Immature natural killer cell (primary cell): Measurements from ENCODE around the gene KRT81. TPM values are rescaled to one million over a fixed set of nuclear protein-coding genes. Genes with fewer than 3 reads are reported as not detected.
"Not testable (repeated sequence)": the region's sequence is repeated elsewhere in the genome, so short reads cannot be mapped to it uniquely, and the experiment has no call there.

ENCODE experiments used
- DNase-seq, 3 donors: peaks; one replicate each; pipeline ENCODE4 v3.0.0; 2022; ENCODE audit warnings: mixed read lengths in 1 of 3
- H3K27ac Mint-ChIP-seq, 6 donors: one replicate each; pipeline ENCODE4 v1.8.0; 2020; ENCODE audit warnings: mixed read lengths in 6 of 6, mild to moderate bottlenecking in 5 of 6, inconsistent platforms in 4 of 6, moderate library complexity in 3 of 6
- H3K27me3 Mint-ChIP-seq, 3 donors: one replicate each; pipeline ENCODE4 v1.8.0; 2020 to 2021; ENCODE audit warnings: low read depth in 3 of 3, mild to moderate bottlenecking in 3 of 3, mixed read lengths in 3 of 3, moderate library complexity in 3 of 3, inconsistent platforms in 1 of 3
- H3K36me3 Mint-ChIP-seq, 3 donors: one replicate each; pipeline ENCODE4 v1.8.0; 2020; ENCODE audit warnings: mixed read lengths in 3 of 3, inconsistent platforms in 2 of 3, mild to moderate bottlenecking in 2 of 3
- H3K4me1 Mint-ChIP-seq, 2 donors: one replicate each; pipeline ENCODE4 v1.8.0; 2020; ENCODE audit warnings: inconsistent platforms in 2 of 2, mild to moderate bottlenecking in 2 of 2, mixed read lengths in 2 of 2, moderate library complexity in 1 of 2
- H3K4me3 Mint-ChIP-seq, 5 donors: one replicate each; pipeline ENCODE4 v1.8.0; 2020; ENCODE audit warnings: mild to moderate bottlenecking in 5 of 5, mixed read lengths in 5 of 5, inconsistent platforms in 3 of 5, moderate library complexity in 3 of 5
- H3K9me3 Mint-ChIP-seq, 6 donors: one replicate each; pipeline ENCODE4 v1.8.0; 2020; ENCODE audit warnings: mild to moderate bottlenecking in 6 of 6, mixed read lengths in 6 of 6, inconsistent platforms in 4 of 6, moderate library complexity in 3 of 6
- polyA plus RNA-seq, 3 donors: library from polyadenylated mRNA; unstranded; fragments of 300-500 nt; fragmentation: Illumina TruSeq; gene quantifications; one replicate each; pipeline ENCODE4 v1.2.3, GENCODE V29; 2021

Gene KRT81
- polyA plus RNA-seq, 3 donors from 2014 or later, result 2.2 to 3.7 (median 3.6) TPM

- Mint-ChIP-seq H3K27me3 (peaks cover 5 to 12% (median 7%) of the 10 kb centered on the region in 3 donors), H3K4me3 (no peak overlapping the region), H3K9me3 (no peaks in the 10 kb centered on the region), H3K4me1 (peaks cover 23 to 26% of the 10 kb centered on the region in 2 donors), H3K36me3 (peaks cover 0 to 2% (median under 1%) of the 10 kb centered on the region in 3 donors), H3K27ac (peak overlapping the region in 2 of 6 donors; percentile 4 to 10)
- no peak for DNase-seq
Measured at GRCh38 chr12:52300796-52301691, 9.7 kb upstream of the KRT81 start.

GRCh38 chr12:52298677-52299190 is 7.4 kb upstream of the KRT81 start:
- Mint-ChIP-seq H3K4me1 (peaks cover 26% of the 10 kb centered on the region in 2 donors), H3K27ac (no peak overlapping the region), H3K36me3 (peaks cover 0 to 5% (median 2%) of the 10 kb centered on the region in 3 donors), H3K4me3 (no peak overlapping the region), H3K27me3 (peaks cover 0 to 6% (median 0%) of the 10 kb centered on the region in 3 donors), H3K9me3 (no peaks in the 10 kb centered on the region)
- DNase-seq, result no peak

DNA sequence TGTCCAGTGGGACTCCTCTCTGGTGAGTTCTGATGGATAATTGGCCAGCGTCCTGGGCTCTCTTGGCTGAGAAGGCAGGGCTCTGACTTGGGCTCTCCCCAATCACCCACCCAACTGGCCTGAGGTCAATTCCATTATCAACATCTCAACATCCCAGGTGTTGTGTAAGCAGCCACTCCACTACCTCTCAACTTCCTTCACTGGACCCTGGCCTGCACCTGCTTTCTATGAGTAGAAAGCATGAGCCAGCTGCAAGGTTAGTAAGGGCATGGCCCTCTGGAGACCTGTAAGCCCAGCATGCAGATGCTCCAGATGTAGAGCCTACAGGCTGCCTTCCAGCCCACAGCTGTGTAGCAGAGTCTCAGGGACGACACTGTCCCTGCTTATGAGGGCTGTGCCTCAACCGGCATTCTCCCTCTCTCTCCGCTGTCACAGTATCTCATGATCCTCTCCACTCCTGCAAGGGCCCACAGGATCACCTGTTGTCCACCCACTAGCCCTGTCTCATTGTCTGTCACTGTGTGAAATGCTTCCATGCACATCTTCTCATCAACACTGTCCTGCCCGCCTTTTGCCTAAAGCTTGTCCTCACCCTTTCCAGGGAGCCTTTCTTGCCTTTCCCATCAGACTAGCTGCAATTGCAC is 5.4 kb upstream of the KRT81 start:
- Mint-ChIP-seq H3K27me3 (peaks cover 0 to 6% (median 2%) of the 10 kb centered on the region in 3 donors), H3K27ac (peak overlapping the region in 2 of 6 donors; percentile 12 to 62), H3K4me1 (peaks cover 27 to 34% of the 10 kb centered on the region in 2 donors), H3K9me3 (no peaks in the 10 kb centered on the region), H3K4me3 (peak overlapping the region in 1 of 5 donors; percentile 48), H3K36me3 (peaks cover 0 to 5% (median 2%) of the 10 kb centered on the region in 3 donors)
- DNase-seq, result no peak

- peak overlapping the region in 3 of 5 donors; percentile 12 to 46 (median 23) for H3K4me3 Mint-ChIP-seq
- H3K36me3 Mint-ChIP-seq, result peaks cover 0 to 5% (median 2%) of the 10 kb centered on the region in 3 donors
- no peaks in the 10 kb centered on the region for H3K9me3 Mint-ChIP-seq
- H3K4me1 Mint-ChIP-seq, result peaks cover 24 to 34% of the 10 kb centered on the region in 2 donors
- DNase-seq, result no peak
- peaks cover 0 to 4% (median 2%) of the 10 kb centered on the region in 3 donors for H3K27me3 Mint-ChIP-seq
- H3K27ac Mint-ChIP-seq, result peak overlapping the region in 1 of 6 donors; percentile 26
Measured at GRCh38 chr12:52295663-52296062, 4.3 kb upstream of the KRT81 start.

- Mint-ChIP-seq H3K4me1 (peaks cover 24 to 34% of the 10 kb centered on the region in 2 donors), H3K27me3 (peaks cover 0 to 2% (median 0%) of the 10 kb centered on the region in 3 donors), H3K9me3 (no peaks in the 10 kb centered on the region), H3K27ac (peak overlapping the region in 1 of 6 donors; percentile 31), H3K4me3 (peak overlapping the region in 1 of 5 donors; percentile 12), H3K36me3 (peaks cover 0 to 5% (median 2%) of the 10 kb centered on the region in 3 donors)
- DNase-seq, result no peak
Measured at GRCh38 chr12:52294803-52295202, 3.5 kb upstream of the KRT81 start.

DNA sequence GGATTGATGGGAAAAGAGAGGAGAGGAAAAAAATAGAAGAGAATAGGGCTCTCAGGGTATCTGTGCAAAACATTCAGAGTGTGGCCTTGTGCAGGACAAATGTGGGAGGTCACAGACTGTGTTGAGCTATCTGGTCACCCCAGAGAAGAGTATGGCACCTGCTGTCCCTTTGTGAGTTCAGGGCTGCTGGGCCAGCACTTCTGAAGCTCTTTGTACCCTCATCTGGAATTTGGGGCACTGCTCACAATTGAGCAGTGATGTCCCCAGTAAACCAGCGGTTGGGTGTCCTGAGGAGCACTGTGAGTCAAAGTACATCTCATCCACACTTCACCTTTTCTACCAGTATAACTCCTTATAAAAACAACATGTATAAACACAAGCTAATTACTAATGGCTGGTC is 2.6 kb upstream of the KRT81 start:
- Mint-ChIP-seq H3K4me3 (no peak overlapping the region), H3K4me1 (peaks cover 24 to 34% of the 10 kb centered on the region in 2 donors), H3K9me3 (no peaks in the 10 kb centered on the region), H3K36me3 (peaks cover 0 to 5% (median 2%) of the 10 kb centered on the region in 3 donors), H3K27ac (no peak overlapping the region), H3K27me3 (peaks cover 0 to 2% (median 0%) of the 10 kb centered on the region in 3 donors)
- DNase-seq, result no peak

DNA sequence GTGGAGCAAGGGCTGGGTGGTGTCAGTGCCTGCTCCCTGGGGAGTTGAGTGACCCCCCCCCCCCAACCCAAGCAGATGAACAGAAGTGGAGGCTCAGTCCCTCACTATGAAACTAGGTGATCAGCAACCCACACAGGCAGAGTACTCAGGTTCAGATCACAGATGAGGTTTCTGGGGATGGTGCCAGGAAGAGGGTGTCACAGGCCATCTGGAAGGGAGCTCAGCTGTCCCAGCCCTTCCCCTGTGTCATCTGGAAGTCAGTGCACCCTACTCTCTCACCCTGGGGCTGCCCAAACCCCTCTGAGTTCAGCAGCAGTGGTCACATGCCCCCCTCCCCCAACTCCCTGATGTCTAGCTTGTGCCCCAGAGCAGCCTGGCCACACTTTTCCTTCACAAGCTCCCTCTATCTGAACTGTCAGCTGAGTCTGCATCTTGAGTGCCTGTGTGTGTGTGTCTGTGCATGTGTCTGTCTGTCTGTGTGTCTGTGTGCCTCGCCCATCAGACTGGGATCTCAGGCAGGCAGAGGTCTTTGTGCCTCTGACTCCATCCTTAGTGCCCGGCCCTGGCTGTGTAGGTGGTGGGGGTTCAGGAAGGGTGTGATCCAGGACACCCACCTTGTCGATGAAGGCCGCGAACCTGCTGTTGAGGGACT is 725 bp downstream of the KRT81 start:
- not testable (repeated sequence) for H3K9me3 Mint-ChIP-seq, DNase-seq, H3K27me3 Mint-ChIP-seq, H3K27ac Mint-ChIP-seq, H3K4me3 Mint-ChIP-seq, H3K36me3 Mint-ChIP-seq
- H3K4me1 Mint-ChIP-seq, result peaks cover 41 to 52% of the 10 kb centered on the region in 2 donors

DNA sequence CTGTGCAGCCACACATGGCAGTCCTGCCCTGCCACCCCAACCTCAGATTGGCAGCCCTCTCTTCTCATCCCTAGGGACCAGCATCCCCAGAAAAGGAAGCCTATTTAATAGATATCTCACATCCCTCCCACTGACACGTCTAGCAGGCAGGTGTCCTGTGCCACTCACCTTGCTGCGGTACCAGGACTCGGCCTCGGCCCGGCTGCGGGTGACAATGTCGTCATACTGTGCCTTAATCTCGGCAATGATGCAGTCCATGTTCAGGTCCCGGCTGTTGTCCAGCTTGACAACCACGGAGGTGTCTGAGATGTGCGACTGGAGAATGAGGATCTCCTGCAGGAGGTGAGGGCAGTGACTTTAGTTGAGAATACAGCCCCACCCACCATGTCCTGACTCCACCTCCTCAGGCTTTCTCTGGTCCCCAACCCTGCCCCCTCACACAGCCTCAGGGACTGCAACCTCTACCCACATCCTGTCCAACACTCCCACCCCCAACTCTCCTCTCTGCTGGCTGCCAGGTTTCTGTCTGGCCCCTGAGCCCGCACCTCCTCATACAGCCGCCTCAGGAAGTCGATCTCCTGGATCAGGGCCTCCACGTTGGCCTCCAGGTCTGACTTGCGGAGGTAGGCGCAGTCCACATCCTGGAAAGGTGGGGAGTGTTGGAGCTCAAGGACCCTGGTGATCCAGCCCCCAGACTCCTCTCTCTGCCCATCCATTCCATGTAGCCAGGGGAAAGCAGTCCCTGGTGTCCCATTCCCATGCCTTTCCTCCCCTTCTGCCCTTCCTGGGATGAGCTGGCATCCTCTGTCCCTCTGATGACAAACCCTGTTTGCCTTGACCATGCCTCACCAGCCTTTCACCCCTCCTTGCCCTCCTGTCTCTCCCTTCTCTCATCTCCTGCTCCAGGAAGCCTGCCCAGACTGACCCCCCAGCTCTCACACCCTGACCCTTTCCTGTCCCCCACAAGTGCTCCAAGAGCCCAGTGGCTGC is 3.2 kb downstream of the KRT81 start:
- not testable (repeated sequence) for H3K27me3 Mint-ChIP-seq, H3K36me3 Mint-ChIP-seq, H3K9me3 Mint-ChIP-seq
- Mint-ChIP-seq H3K4me3 (peak overlapping the region; percentile 70 to 81 (median 78)), H3K4me1 (peaks cover 25 to 27% of the 10 kb centered on the region in 2 donors), H3K27ac (peak overlapping the region; percentile 52 to 91 (median 89))
- peak; percentile 76 to 79 (median 78) for DNase-seq

- H3K36me3 Mint-ChIP-seq, H3K27me3 Mint-ChIP-seq, H3K9me3 Mint-ChIP-seq: not testable (repeated sequence)
- peaks cover 25 to 26% of the 10 kb centered on the region in 2 donors for H3K4me1 Mint-ChIP-seq
- peak overlapping the region; percentile 70 to 81 (median 78) for H3K4me3 Mint-ChIP-seq
- DNase-seq, result peak in 1 of 3 donors; percentile 28
- peak overlapping the region in 4 of 6 donors; percentile 87 to 91 (median 90) for H3K27ac Mint-ChIP-seq
Measured at GRCh38 chr12:52286857-52287785, 4.2 kb downstream of the KRT81 start.

- Mint-ChIP-seq H3K36me3 (no peaks in the 10 kb centered on the region), H3K27ac (peak overlapping the region in 2 of 6 donors; percentile 47 to 84), H3K4me3 (no peak overlapping the region), H3K27me3 (peaks cover 4 to 8% (median 6%) of the 10 kb centered on the region in 3 donors), H3K9me3 (no peaks in the 10 kb centered on the region), H3K4me1 (peaks cover 25 to 26% of the 10 kb centered on the region in 2 donors)
- no peak for DNase-seq
Measured at GRCh38 chr12:52285851-52286530, 5.3 kb downstream of the KRT81 start.

DNA sequence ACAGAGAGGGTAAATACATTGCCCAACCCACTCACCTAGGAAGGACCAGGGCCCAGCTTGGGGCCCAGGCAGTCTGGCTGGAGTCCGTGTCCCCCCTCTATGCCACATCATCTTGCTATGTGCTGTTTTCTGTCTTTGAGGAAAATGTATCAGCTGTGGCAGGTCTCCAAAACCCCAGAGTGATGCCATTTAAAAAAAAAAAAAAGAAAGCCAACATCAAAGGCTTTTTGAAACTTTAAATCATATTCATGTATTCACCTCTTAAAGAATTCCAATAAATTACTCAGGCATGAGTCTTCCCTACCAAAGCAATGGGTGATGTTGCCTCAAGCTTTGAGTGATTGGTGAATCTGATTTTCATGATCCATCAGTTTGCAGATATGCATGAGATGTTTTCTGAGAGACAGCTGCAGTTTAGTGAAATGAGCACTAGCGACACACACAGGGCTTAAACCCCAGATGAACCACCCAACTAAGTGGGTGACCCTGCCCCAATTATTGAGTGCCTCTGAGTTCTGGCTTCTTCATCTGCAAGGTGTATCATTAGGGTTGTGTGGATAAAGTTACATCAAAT is 6.1 kb downstream of the KRT81 start:
- H3K27me3 Mint-ChIP-seq, result peaks cover 4 to 8% (median 6%) of the 10 kb centered on the region in 3 donors
- H3K36me3 Mint-ChIP-seq, result no peaks in the 10 kb centered on the region
- H3K4me3 Mint-ChIP-seq, result no peak overlapping the region
- H3K9me3 Mint-ChIP-seq, result no peaks in the 10 kb centered on the region
- peaks cover 25 to 26% of the 10 kb centered on the region in 2 donors for H3K4me1 Mint-ChIP-seq
- peak overlapping the region in 2 of 6 donors; percentile 47 to 84 for H3K27ac Mint-ChIP-seq
- DNase-seq, result no peak
